PFSK-1 (cell line): ENCODE results near the gene CFAP65.

Experiments used
- POLR2AphosphoS5 ChIP-seq: IDR thresholded peaks from 2 replicates; pipeline ENCODE4 v1.6.1; 2012; ENCODE audit warnings: low read depth, mild to moderate bottlenecking, control low read depth, low read length, moderate library complexity
- SIN3A ChIP-seq: IDR thresholded peaks from 2 replicates; pipeline ENCODE4 v1.6.1; 2012; ENCODE audit warnings: mild to moderate bottlenecking, low read length, moderate library complexity, borderline replicate concordance; ENCODE audit not compliant: insufficient read depth
- TAF1 ChIP-seq: IDR thresholded peaks from 2 replicates; pipeline ENCODE4 v1.6.1; 2012; ENCODE audit warnings: low read length, control low read depth, borderline replicate concordance; ENCODE audit not compliant: insufficient read depth
- TF ChIP-seq, protein P1 (sequence below), 2 experiments: IDR thresholded peaks; 2 replicates each; pipeline versions ENCODE4 v1.6.1 to v1.8.0; 2011 to 2012; ENCODE audit warnings: low read depth in 2 of 2, low read length in 2 of 2, control low read depth in 1 of 2, inconsistent platforms in 1 of 2, mild to moderate bottlenecking in 1 of 2, moderate library complexity in 1 of 2; ENCODE audit not compliant: insufficient read depth in 1 of 2

GRCh38 chr2:219035942-219036341 lies 5.4 kb downstream of the CFAP65 start:
- TF ChIP-seq POLR2AphosphoS5 = no peak
- no peak for TF ChIP-seq TAF1
- TF ChIP-seq SIN3A = no peak
- TF ChIP-seq, protein P1, sequence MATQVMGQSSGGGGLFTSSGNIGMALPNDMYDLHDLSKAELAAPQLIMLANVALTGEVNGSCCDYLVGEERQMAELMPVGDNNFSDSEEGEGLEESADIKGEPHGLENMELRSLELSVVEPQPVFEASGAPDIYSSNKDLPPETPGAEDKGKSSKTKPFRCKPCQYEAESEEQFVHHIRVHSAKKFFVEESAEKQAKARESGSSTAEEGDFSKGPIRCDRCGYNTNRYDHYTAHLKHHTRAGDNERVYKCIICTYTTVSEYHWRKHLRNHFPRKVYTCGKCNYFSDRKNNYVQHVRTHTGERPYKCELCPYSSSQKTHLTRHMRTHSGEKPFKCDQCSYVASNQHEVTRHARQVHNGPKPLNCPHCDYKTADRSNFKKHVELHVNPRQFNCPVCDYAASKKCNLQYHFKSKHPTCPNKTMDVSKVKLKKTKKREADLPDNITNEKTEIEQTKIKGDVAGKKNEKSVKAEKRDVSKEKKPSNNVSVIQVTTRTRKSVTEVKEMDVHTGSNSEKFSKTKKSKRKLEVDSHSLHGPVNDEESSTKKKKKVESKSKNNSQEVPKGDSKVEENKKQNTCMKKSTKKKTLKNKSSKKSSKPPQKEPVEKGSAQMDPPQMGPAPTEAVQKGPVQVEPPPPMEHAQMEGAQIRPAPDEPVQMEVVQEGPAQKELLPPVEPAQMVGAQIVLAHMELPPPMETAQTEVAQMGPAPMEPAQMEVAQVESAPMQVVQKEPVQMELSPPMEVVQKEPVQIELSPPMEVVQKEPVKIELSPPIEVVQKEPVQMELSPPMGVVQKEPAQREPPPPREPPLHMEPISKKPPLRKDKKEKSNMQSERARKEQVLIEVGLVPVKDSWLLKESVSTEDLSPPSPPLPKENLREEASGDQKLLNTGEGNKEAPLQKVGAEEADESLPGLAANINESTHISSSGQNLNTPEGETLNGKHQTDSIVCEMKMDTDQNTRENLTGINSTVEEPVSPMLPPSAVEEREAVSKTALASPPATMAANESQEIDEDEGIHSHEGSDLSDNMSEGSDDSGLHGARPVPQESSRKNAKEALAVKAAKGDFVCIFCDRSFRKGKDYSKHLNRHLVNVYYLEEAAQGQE (IDR thresholded peaks at IDR 0.05; ENCODE audit: insufficient read depth in 1 of 2, low read depth in 2 of 2, low read length in 2 of 2) = no peak
